Measurements from ENCODE around the gene GEMIN7.

GEMIN7 gene

GRCh38 chr19:45079063-45079910 lies at the start of gene GEMIN7:
TSS of gene GEMIN7 (plus strand) at chr19:45079260. CDS start at chr19:45090115, 10,855 bp downstream.
- DNase-seq: peak; percentile 91

GRCh38 chr19:45030825-45031224 lies 48.2 kb upstream of the GEMIN7 start:
- no peak for DNase-seq

GRCh38 chr19:45032421-45032820 lies 46.6 kb upstream of the GEMIN7 start:
- DNase-seq: no peak

GRCh38 chr19:45035755-45036154 lies 43.3 kb upstream of the GEMIN7 start:
- no peak for DNase-seq

- DNase-seq: no peak
Measured at GRCh38 chr19:45037393-45038169, 41.5 kb upstream of the GEMIN7 start.

- peak; percentile 90 for DNase-seq
Measured at GRCh38 chr19:45038931-45039893, 39.8 kb upstream of the GEMIN7 start, which contains the start of gene CLASRP. TSS of gene CLASRP (plus strand) at chr19:45039045. CDS start at chr19:45040213, 1,168 bp downstream.

GRCh38 chr19:45040059-45040771 lies 38.8 kb upstream of the GEMIN7 start:
- no peak for DNase-seq

GRCh38 chr19:45041125-45041524 lies 37.9 kb upstream of the GEMIN7 start:
- DNase-seq: no peak

- no peak for DNase-seq
Measured at GRCh38 chr19:45045671-45046353, 33.2 kb upstream of the GEMIN7 start.

GRCh38 chr19:45046355-45046754 lies 32.7 kb upstream of the GEMIN7 start:
- no peak for DNase-seq

- DNase-seq: no peak
Measured at GRCh38 chr19:45047188-45047797, 31.8 kb upstream of the GEMIN7 start.

GRCh38 chr19:45049073-45049736 lies 29.9 kb upstream of the GEMIN7 start:
- DNase-seq: peak; percentile 75

- no peak for DNase-seq
Measured at GRCh38 chr19:45050036-45050435, 29.0 kb upstream of the GEMIN7 start.

- no peak for DNase-seq
Measured at GRCh38 chr19:45051929-45052579, 27.0 kb upstream of the GEMIN7 start.

GRCh38 chr19:45056831-45057230 lies 22.2 kb upstream of the GEMIN7 start:
- peak; percentile 36 for DNase-seq

GRCh38 chr19:45057444-45057843 lies 21.6 kb upstream of the GEMIN7 start:
- DNase-seq: peak; percentile 40

GRCh38 chr19:45058622-45059159 lies 20.4 kb upstream of the GEMIN7 start:
- DNase-seq: no peak

GRCh38 chr19:45059258-45059965 lies 19.6 kb upstream of the GEMIN7 start:
- DNase-seq: peak; percentile 92

- DNase-seq: no peak
Measured at GRCh38 chr19:45061965-45062364, 17.1 kb upstream of the GEMIN7 start.

Measured in islet precursor cell (in vitro differentiated cells).